Trophoblast cell (in vitro differentiated cells and primary cell): Measurements from ENCODE around the gene NOD2.

Experiments used
- DNase-seq, 2 donors: peaks; one replicate each; pipeline ENCODE4 v3.0.0-alpha.2; 2016
- H2AFZ ChIP-seq: 2 replicates; pipeline ENCODE4 v1.6.1; 2013; ENCODE audit warnings: low read length, moderate library complexity, mild to moderate bottlenecking; ENCODE audit not compliant: insufficient read depth, poor library complexity
- H2AK5ac ChIP-seq: 2 replicates; pipeline ENCODE4 v1.6.1; 2013; ENCODE audit warnings: mild to moderate bottlenecking, low read length
- H2BK120ac ChIP-seq: 2 replicates; pipeline ENCODE4 v1.6.1; 2013; ENCODE audit warnings: low read length, mild to moderate bottlenecking, moderate library complexity; ENCODE audit not compliant: insufficient read depth, poor library complexity
- H2BK12ac ChIP-seq: 2 replicates; pipeline ENCODE4 v1.6.1; 2013; ENCODE audit warnings: mild to moderate bottlenecking, low read length, moderate library complexity
- H2BK5ac ChIP-seq: 2 replicates; pipeline ENCODE4 v1.6.1; 2013; ENCODE audit warnings: low read length, low read depth, moderate library complexity, mild to moderate bottlenecking; ENCODE audit not compliant: poor library complexity
- H3K14ac ChIP-seq: 2 replicates; pipeline ENCODE4 v1.6.1; 2013; ENCODE audit warnings: mild to moderate bottlenecking, low read length
- H3K18ac ChIP-seq: 2 replicates; pipeline ENCODE4 v1.6.1; 2013; ENCODE audit warnings: mild to moderate bottlenecking, low read length
- H3K23ac ChIP-seq: 2 replicates; pipeline ENCODE4 v1.6.1; 2013; ENCODE audit warnings: low read length
- H3K27ac ChIP-seq: 2 replicates; pipeline ENCODE4 v1.5.1; 2013; ENCODE audit warnings: low read depth, mild to moderate bottlenecking, inconsistent platforms, low read length, moderate library complexity
- H3K27me3 ChIP-seq: 2 replicates; pipeline ENCODE4 v1.6.1; 2013; ENCODE audit warnings: inconsistent platforms, mild to moderate bottlenecking, low read length, moderate library complexity; ENCODE audit not compliant: insufficient read depth
- H3K36me3 ChIP-seq, 2 experiments: 1 replicate in 1 of 2; 2 replicates in 1 of 2; pipeline ENCODE4 v1.6.1; 2013; ENCODE audit warnings: low read length in 2 of 2, mild to moderate bottlenecking in 2 of 2, moderate library complexity in 1 of 2; ENCODE audit not compliant: insufficient read depth in 2 of 2, control insufficient read depth in 1 of 2
- H3K4ac ChIP-seq: 2 replicates; pipeline ENCODE4 v1.6.1; 2013; ENCODE audit warnings: low read depth, mild to moderate bottlenecking, low read length, moderate library complexity
- H3K4me1 ChIP-seq, 2 experiments: 1 replicate in 1 of 2; 2 replicates in 1 of 2; pipeline ENCODE4 v1.6.1; 2013; ENCODE audit warnings: low read length in 2 of 2, mild to moderate bottlenecking in 2 of 2, moderate library complexity in 1 of 2; ENCODE audit not compliant: insufficient read depth in 2 of 2, control insufficient read depth in 1 of 2
- H3K4me2 ChIP-seq: 2 replicates; pipeline ENCODE4 v1.6.1; 2013; ENCODE audit warnings: inconsistent platforms, mild to moderate bottlenecking, low read length, moderate library complexity
- H3K4me3 ChIP-seq: 2 replicates; pipeline ENCODE4 v1.5.1; 2013; ENCODE audit warnings: mild to moderate bottlenecking, low read depth, low read length, inconsistent platforms
- H3K79me1 ChIP-seq: one replicate; pipeline ENCODE4 v1.6.1; 2013; ENCODE audit warnings: low read length
- H3K79me2 ChIP-seq: 2 replicates; pipeline ENCODE4 v1.6.1; 2013; ENCODE audit warnings: low read length, mild to moderate bottlenecking; ENCODE audit not compliant: control insufficient read depth, insufficient read depth, poor library complexity
- H3K9ac ChIP-seq: 2 replicates; pipeline ENCODE4 v1.6.1; 2013; ENCODE audit warnings: mild to moderate bottlenecking, low read length
- H3K9me3 ChIP-seq: 2 replicates; pipeline ENCODE4 v1.6.1; 2013; ENCODE audit warnings: low read depth, mild to moderate bottlenecking, control low read depth, inconsistent platforms, low read length; ENCODE audit not compliant: insufficient read depth
- H4K12ac ChIP-seq: 2 replicates; pipeline ENCODE4 v1.6.1; 2013; ENCODE audit warnings: low read depth, mild to moderate bottlenecking, low read length, moderate library complexity
- H4K8ac ChIP-seq: 2 replicates; pipeline ENCODE4 v1.6.1; 2013; ENCODE audit warnings: low read depth, mild to moderate bottlenecking, low read length, moderate library complexity
- H4K91ac ChIP-seq: one replicate; pipeline ENCODE4 v1.6.1; 2013; ENCODE audit warnings: low read depth, mild to moderate bottlenecking, low read length, moderate library complexity
- WGBS: extraction: QIAGEN DNeasy Blood & Tissue Kit; methylation state at CpG from one replicate; pipeline ENCODE4 v1.1.7; 2013; ENCODE audit warnings: missing lambda C conversion rate; ENCODE audit not compliant: insufficient read length, insufficient coverage; ENCODE audit errors: extremely low coverage; 5-methylcytosine and 5-hydroxymethylcytosine counted together

The NOD2 gene

DNA sequence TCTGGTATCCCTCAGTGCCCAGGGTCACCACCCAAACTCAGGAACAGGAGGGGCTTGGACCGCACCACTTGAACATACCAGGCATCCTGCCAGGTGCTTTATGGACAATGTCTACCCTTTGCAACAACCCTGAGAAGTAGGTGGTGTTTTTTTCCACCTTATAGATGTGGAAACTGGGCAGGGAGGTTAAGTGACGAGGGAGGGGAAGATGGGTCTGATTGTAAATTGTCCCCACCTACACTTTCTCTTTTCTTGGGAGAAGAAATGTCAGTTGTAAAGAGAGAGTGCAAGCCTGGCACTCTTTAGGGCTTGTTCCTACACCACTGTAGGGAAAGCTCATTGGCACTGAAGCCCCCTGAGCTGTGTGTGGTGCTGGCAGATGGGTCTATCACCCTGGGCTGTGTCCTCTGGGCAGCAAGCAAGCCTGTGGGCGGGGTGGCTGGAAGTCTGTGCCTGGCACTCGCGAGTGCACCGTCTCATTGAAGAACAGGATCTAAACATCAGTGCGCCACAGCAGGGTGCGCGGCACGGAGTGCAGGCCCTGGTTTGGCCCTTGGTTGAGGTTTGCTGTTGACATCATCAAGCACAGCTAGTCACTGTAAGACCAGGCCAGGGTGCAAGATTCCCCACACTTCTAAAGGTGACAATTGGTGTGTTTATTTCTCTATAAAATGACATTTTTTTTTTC, 15.1 kb downstream of the NOD2 start:
- Histone ChIP-seq H3K4me3 (peak overlapping the region; percentile 23), H3K9ac (no peak overlapping the region), H3K27ac (no peak overlapping the region), H4K8ac (no peak overlapping the region), H3K14ac (no peak overlapping the region), H2BK5ac (no peak overlapping the region), H2AK5ac (no peak overlapping the region), H3K4me2 (no peak overlapping the region), H3K27me3 (no peaks in the 10 kb centered on the region), H4K91ac (no peak overlapping the region), H2BK12ac (no peak overlapping the region), H2AFZ (no peak overlapping the region), H3K36me3 (no peaks in the 10 kb centered on the region), H2BK120ac (no peak overlapping the region), H3K18ac (no peak overlapping the region), H3K79me1 (no peaks in the 10 kb centered on the region), H4K12ac (no peak overlapping the region), H3K4ac (no peak overlapping the region), H3K9me3 (peaks cover 6% of the 10 kb centered on the region), H3K23ac (peak overlapping the region; percentile 61), H3K79me2 (no peaks in the 10 kb centered on the region), H3K4me1 (peaks cover 0 to 2% of the 10 kb centered on the region in 2 experiments)
- no peak for DNase-seq
- no CpG with 5 or more reads among the region's 10 CpGs for WGBS

GRCh38 chr16:50709061-50709684, 15.8 kb downstream of the NOD2 start:
- no peak overlapping the region for H3K4me2 ChIP-seq
- H3K4ac ChIP-seq = no peak overlapping the region
- no peak overlapping the region for H2BK5ac ChIP-seq
- H3K18ac ChIP-seq = no peak overlapping the region
- no peak overlapping the region for H4K91ac ChIP-seq
- no peak overlapping the region for H3K9ac ChIP-seq
- H3K27me3 ChIP-seq = no peaks in the 10 kb centered on the region
- H3K36me3 ChIP-seq = no peaks in the 10 kb centered on the region
- DNase-seq = no peak
- no peak overlapping the region for H4K8ac ChIP-seq
- H3K4me1 ChIP-seq = peaks cover 0 to 2% of the 10 kb centered on the region in 2 experiments
- no peak overlapping the region for H3K14ac ChIP-seq
- no peak overlapping the region for H3K4me3 ChIP-seq
- H2AK5ac ChIP-seq = no peak overlapping the region
- peaks cover 4% of the 10 kb centered on the region for H3K9me3 ChIP-seq
- H4K12ac ChIP-seq = no peak overlapping the region
- H3K23ac ChIP-seq = no peak overlapping the region
- H2AFZ ChIP-seq = no peak overlapping the region
- no peaks in the 10 kb centered on the region for H3K79me2 ChIP-seq
- WGBS = no CpG with 5 or more reads among the region's 8 CpGs
- no peak overlapping the region for H2BK12ac ChIP-seq
- no peak overlapping the region for H2BK120ac ChIP-seq
- no peaks in the 10 kb centered on the region for H3K79me1 ChIP-seq
- H3K27ac ChIP-seq = no peak overlapping the region

DNA sequence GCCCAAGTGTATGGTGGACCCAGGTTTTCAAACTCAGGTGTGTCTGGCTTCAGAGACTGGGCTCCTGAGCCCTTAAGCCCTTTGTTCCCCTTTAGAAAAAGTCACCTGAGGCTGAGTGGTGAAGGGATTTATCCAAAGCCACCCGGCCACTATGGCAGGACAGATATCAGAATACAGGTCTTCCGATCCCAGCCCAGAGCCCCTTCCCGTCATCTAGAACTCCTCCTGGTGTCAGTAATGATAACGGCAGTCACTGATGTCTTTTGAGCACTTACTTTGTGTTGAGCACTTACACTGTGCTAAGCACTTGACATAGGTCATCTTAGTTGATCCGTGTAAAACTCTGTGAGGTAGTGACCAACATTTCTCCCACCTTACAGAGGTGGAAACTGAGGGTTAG, 16.6 kb downstream of the NOD2 start:
- no peak overlapping the region for H3K23ac ChIP-seq

DNA sequence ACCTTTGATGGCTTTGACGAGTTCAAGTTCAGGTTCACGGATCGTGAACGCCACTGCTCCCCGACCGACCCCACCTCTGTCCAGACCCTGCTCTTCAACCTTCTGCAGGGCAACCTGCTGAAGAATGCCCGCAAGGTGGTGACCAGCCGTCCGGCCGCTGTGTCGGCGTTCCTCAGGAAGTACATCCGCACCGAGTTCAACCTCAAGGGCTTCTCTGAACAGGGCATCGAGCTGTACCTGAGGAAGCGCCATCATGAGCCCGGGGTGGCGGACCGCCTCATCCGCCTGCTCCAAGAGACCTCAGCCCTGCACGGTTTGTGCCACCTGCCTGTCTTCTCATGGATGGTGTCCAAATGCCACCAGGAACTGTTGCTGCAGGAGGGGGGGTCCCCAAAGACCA, 17.6 kb downstream of the NOD2 start:
- no peak overlapping the region for H2BK12ac ChIP-seq
- no peak overlapping the region for H2AK5ac ChIP-seq
- no peak overlapping the region for H2AFZ ChIP-seq
- peaks cover 0 to under 1% of the 10 kb centered on the region in 2 experiments for H3K4me1 ChIP-seq
- H2BK5ac ChIP-seq = no peak overlapping the region
- H3K27me3 ChIP-seq = no peaks in the 10 kb centered on the region
- H4K8ac ChIP-seq = no peak overlapping the region
- H3K79me1 ChIP-seq = no peaks in the 10 kb centered on the region
- no peak overlapping the region for H3K27ac ChIP-seq
- WGBS = no CpG with 5 or more reads among the region's 21 CpGs
- H3K36me3 ChIP-seq = no peaks in the 10 kb centered on the region
- H3K9ac ChIP-seq = no peak overlapping the region
- no peaks in the 10 kb centered on the region for H3K79me2 ChIP-seq
- H3K23ac ChIP-seq = no peak overlapping the region
- no peak for DNase-seq
- no peak overlapping the region for H4K91ac ChIP-seq
- no peak overlapping the region for H2BK120ac ChIP-seq
- H3K18ac ChIP-seq = no peak overlapping the region
- H3K4me2 ChIP-seq = no peak overlapping the region
- H4K12ac ChIP-seq = no peak overlapping the region
- no peak overlapping the region for H3K4ac ChIP-seq
- H3K9me3 ChIP-seq = peaks cover 4% of the 10 kb centered on the region
- no peak overlapping the region for H3K14ac ChIP-seq
- H3K4me3 ChIP-seq = no peak overlapping the region

More for the DNA sequence above, 16.6 kb downstream of the NOD2 start:
- no peak overlapping the region for H2BK5ac ChIP-seq
- H2BK120ac ChIP-seq = no peak overlapping the region
- no peak overlapping the region for H3K14ac ChIP-seq
- no peak overlapping the region for H3K27ac ChIP-seq
- no peak overlapping the region for H3K4me3 ChIP-seq
- no peaks in the 10 kb centered on the region for H3K79me1 ChIP-seq
- H4K91ac ChIP-seq = no peak overlapping the region
- H3K9me3 ChIP-seq = peaks cover 4% of the 10 kb centered on the region
- no peak for DNase-seq
- no peak overlapping the region for H2AK5ac ChIP-seq
- no peaks in the 10 kb centered on the region for H3K36me3 ChIP-seq
- H3K9ac ChIP-seq = no peak overlapping the region
- no CpG with 5 or more reads among the region's 5 CpGs for WGBS
- peaks cover 0 to 2% of the 10 kb centered on the region in 2 experiments for H3K4me1 ChIP-seq
- H3K4ac ChIP-seq = no peak overlapping the region
- H2AFZ ChIP-seq = no peak overlapping the region
- no peaks in the 10 kb centered on the region for H3K27me3 ChIP-seq
- no peak overlapping the region for H3K4me2 ChIP-seq
- no peak overlapping the region for H3K18ac ChIP-seq
- no peak overlapping the region for H2BK12ac ChIP-seq
- no peak overlapping the region for H4K8ac ChIP-seq
- no peaks in the 10 kb centered on the region for H3K79me2 ChIP-seq
- no peak overlapping the region for H4K12ac ChIP-seq
